Lung (tissue), 12 donors: ENCODE measurements around the gene ASB2. TPM values are rescaled to one million over a fixed set of nuclear protein-coding genes. Genes with fewer than 3 reads are reported as not detected.

ENCODE experiments used
- ATAC-seq: fragments of 200-7000 bp; cut with Tn5 transposase; one replicate; pipeline ENCODE4 v1.9.1; 2020; ENCODE audit warnings: moderate number of reproducible peaks; ENCODE audit not compliant: insufficient read depth, low FRiP score
- DNase-seq, 3 donors: peaks; one replicate each; pipeline ENCODE4 v3.0.0-alpha.2; 2013 to 2017
- H3K27ac ChIP-seq, 2 donors: one replicate each; pipeline ENCODE4 v1.5.1; 2013; ENCODE audit warnings: mild to moderate bottlenecking in 2 of 2, moderate library complexity in 2 of 2, control low read depth in 1 of 2, inconsistent platforms in 1 of 2, low read depth in 1 of 2, low read length in 1 of 2
- H3K27me3 ChIP-seq, 3 donors: one replicate each; pipeline ENCODE4 v1.5.1; 2013; ENCODE audit warnings: low read length in 2 of 3; ENCODE audit not compliant: control insufficient read depth in 3 of 3, insufficient read depth in 3 of 3
- H3K36me3 ChIP-seq, 4 donors: one replicate each; pipeline ENCODE4 v1.5.1; 2013; ENCODE audit warnings: low read length in 4 of 4, mild to moderate bottlenecking in 1 of 4, moderate library complexity in 1 of 4; ENCODE audit not compliant: control insufficient read depth in 4 of 4, insufficient read depth in 4 of 4
- H3K4me1 ChIP-seq, 5 donors: one replicate each; pipeline ENCODE4 v1.5.1; 2013; ENCODE audit warnings: low read length in 5 of 5, mild to moderate bottlenecking in 2 of 5, moderate library complexity in 1 of 5; ENCODE audit not compliant: control insufficient read depth in 5 of 5, insufficient read depth in 5 of 5
- H3K4me3 ChIP-seq: one replicate; pipeline ENCODE4 v1.5.1; 2013; ENCODE audit warnings: mild to moderate bottlenecking, control low read depth, moderate library complexity
- H3K9ac ChIP-seq, 2 donors: one replicate each; pipeline ENCODE4 v1.5.1; 2013; ENCODE audit warnings: low read length in 2 of 2, control low read depth in 1 of 2; ENCODE audit not compliant: insufficient read depth in 1 of 2
- H3K9me3 ChIP-seq, 4 donors: one replicate each; pipeline ENCODE4 v1.5.1; 2013; ENCODE audit warnings: low read length in 3 of 4, mild to moderate bottlenecking in 1 of 4, moderate library complexity in 1 of 4; ENCODE audit not compliant: control insufficient read depth in 4 of 4, insufficient read depth in 3 of 4
- CTCF ChIP-seq: IDR thresholded peaks from 2 replicates; pipeline ENCODE4 v1.5.1; 2012; ENCODE audit warnings: mild to moderate bottlenecking; ENCODE audit errors: control extremely low read depth, extremely low read depth
- WGBS, 2 donors: extraction: QIAGEN DNeasy Blood & Tissue Kit; methylation state at CpG; one replicate each; pipeline ENCODE4 v1.1.7; 2013; 5-methylcytosine and 5-hydroxymethylcytosine counted together
- polyA plus RNA-seq, 2 donors: library from polyadenylated mRNA; stranded (reverse); fragments of 200-250 nt; gene quantifications; one replicate each; pipeline ENCODE4 v1.2.1, GENCODE V29; 2013
- total RNA-seq, 2 donors: library from RNA; depleted of rRNA in 1 of 2; stranded (reverse); fragments of >200 nt in 1 of 2; gene quantifications; one replicate each; pipeline ENCODE4 v1.2.1, GENCODE V29; 2014 to 2021
- donor health status: control.
- donor health status: control.
- donor health status: Bipolar disorder and iron deficiency.
- donor health status: healthy.
- donor health status: DM: yes; HTN: yes; CAD: no.

ASB2 gene
- total and polyA plus RNA-seq, 4 donors = 1.8 to 3.7 (median 2.6) TPM

GRCh38 chr14:93951635-93952540 is 24.5 kb downstream of the ASB2 start:
- Histone ChIP-seq H3K4me1 (peaks cover 0 to 18% (median 8%) of the 10 kb centered on the region in 5 donors), H3K4me3 (no peak overlapping the region), H3K27ac (peak overlapping the region in 1 of 2 donors; percentile 12), H3K36me3 (no peaks in the 10 kb centered on the region), H3K9me3 (no peaks in the 10 kb centered on the region), H3K9ac (no peak overlapping the region), H3K27me3 (no peaks in the 10 kb centered on the region)
- DNase-seq (no peak), ATAC-seq (no peak)
- 62 to 66% methylated on average over 7 of the region's 7 CpGs for WGBS, 2 donors
- TF ChIP-seq CTCF = no peak

GRCh38 chr14:93950948-93951634 is 25.3 kb downstream of the ASB2 start:
- Histone ChIP-seq H3K9ac (no peak overlapping the region), H3K4me1 (peaks cover 0 to 12% (median 6%) of the 10 kb centered on the region in 5 donors), H3K9me3 (no peaks in the 10 kb centered on the region), H3K36me3 (no peaks in the 10 kb centered on the region), H3K27me3 (peaks cover 0 to 3% (median 0%) of the 10 kb centered on the region in 3 donors), H3K4me3 (no peak overlapping the region), H3K27ac (no peak overlapping the region)
- 81 to 85% methylated on average over 20 of the region's 20 CpGs for WGBS, 2 donors
- no peak for DNase-seq
- TF ChIP-seq CTCF = no peak
- ATAC-seq = no peak

- H3K9ac ChIP-seq = no peak overlapping the region
- WGBS, 2 donors = 91% methylated on average over 13 of the region's 13 CpGs
- H3K27ac ChIP-seq = no peak overlapping the region
- no peaks in the 10 kb centered on the region for H3K9me3 ChIP-seq
- H3K27me3 ChIP-seq = peaks cover 0 to 4% (median 0%) of the 10 kb centered on the region in 3 donors
- H3K36me3 ChIP-seq = no peaks in the 10 kb centered on the region
- H3K4me3 ChIP-seq = no peak overlapping the region
- ATAC-seq = no peak
- no peak for TF ChIP-seq CTCF
- peaks cover 0 to 5% (median 0%) of the 10 kb centered on the region in 5 donors for H3K4me1 ChIP-seq
- no peak for DNase-seq
Measured at GRCh38 chr14:93949511-93950075, 26.8 kb downstream of the ASB2 start.
